ENCODE data around the gene COL18A1. TPM values are rescaled to one million over a fixed set of nuclear protein-coding genes. Genes with fewer than 3 reads are reported as not detected.

Gene COL18A1
- total RNA-seq, 1 donor from 2014 or later = 9.5 TPM

GRCh38 chr21:45445369-45445768 is 40.4 kb downstream of the COL18A1 start:
- Mint-ChIP-seq H3K27me3 (ENCODE audit: unreplicated experiment) (peaks cover 8% of the 10 kb centered on the region), H3K9me3 (ENCODE audit: unreplicated experiment) (no peaks in the 10 kb centered on the region)

GRCh38 chr21:45447821-45448220 is 42.9 kb downstream of the COL18A1 start:
- no peak overlapping the region for H3K27ac Mint-ChIP-seq (ENCODE audit: unreplicated experiment)

More at GRCh38 chr21:45445369-45445768, 40.4 kb downstream of the COL18A1 start:
- H3K4me3 Mint-ChIP-seq (ENCODE audit: unreplicated experiment) = no peak overlapping the region
- H3K27ac Mint-ChIP-seq (ENCODE audit: unreplicated experiment) = no peak overlapping the region
- peaks cover 12% of the 10 kb centered on the region for H3K36me3 Mint-ChIP-seq (ENCODE audit: unreplicated experiment)
- no peak for DNase-seq
- TF ChIP-seq CTCF (IDR thresholded peaks at IDR 0.05; ENCODE audit: partially characterized antibody, unreplicated experiment) = no peak
- H3K4me1 Mint-ChIP-seq (ENCODE audit: low read depth, unreplicated experiment) = no peaks in the 10 kb centered on the region

GRCh38 chr21:45448283-45448809 is 43.4 kb downstream of the COL18A1 start:
- Mint-ChIP-seq H3K4me3 (ENCODE audit: unreplicated experiment) (no peak overlapping the region), H3K4me1 (ENCODE audit: low read depth, unreplicated experiment) (no peaks in the 10 kb centered on the region), H3K9me3 (ENCODE audit: unreplicated experiment) (no peaks in the 10 kb centered on the region), H3K27ac (ENCODE audit: unreplicated experiment) (no peak overlapping the region), H3K36me3 (ENCODE audit: unreplicated experiment) (peaks cover 12% of the 10 kb centered on the region), H3K27me3 (ENCODE audit: unreplicated experiment) (peaks cover 12% of the 10 kb centered on the region)
- DNase-seq = no peak
- TF ChIP-seq CTCF (IDR thresholded peaks at IDR 0.05; ENCODE audit: partially characterized antibody, unreplicated experiment) = no peak

More at GRCh38 chr21:45447821-45448220, 42.9 kb downstream of the COL18A1 start:
- no peak for DNase-seq
- Mint-ChIP-seq H3K4me3 (ENCODE audit: unreplicated experiment) (no peak overlapping the region), H3K36me3 (ENCODE audit: unreplicated experiment) (peaks cover 12% of the 10 kb centered on the region), H3K9me3 (ENCODE audit: unreplicated experiment) (no peaks in the 10 kb centered on the region), H3K27me3 (ENCODE audit: unreplicated experiment) (peaks cover 8% of the 10 kb centered on the region), H3K4me1 (ENCODE audit: low read depth, unreplicated experiment) (no peaks in the 10 kb centered on the region)
- TF ChIP-seq CTCF (IDR thresholded peaks at IDR 0.05; ENCODE audit: partially characterized antibody, unreplicated experiment) = no peak

GRCh38 chr21:45448810-45449657 is 44.1 kb downstream of the COL18A1 start:
- H3K4me1 Mint-ChIP-seq (ENCODE audit: low read depth, unreplicated experiment) = peaks cover 4% of the 10 kb centered on the region
- no peak overlapping the region for H3K4me3 Mint-ChIP-seq (ENCODE audit: unreplicated experiment)
- H3K27me3 Mint-ChIP-seq (ENCODE audit: unreplicated experiment) = peaks cover 13% of the 10 kb centered on the region
- no peaks in the 10 kb centered on the region for H3K9me3 Mint-ChIP-seq (ENCODE audit: unreplicated experiment)
- H3K36me3 Mint-ChIP-seq (ENCODE audit: unreplicated experiment) = peaks cover 12% of the 10 kb centered on the region
- no peak for TF ChIP-seq CTCF (IDR thresholded peaks at IDR 0.05; ENCODE audit: partially characterized antibody, unreplicated experiment)
- peak; percentile 15 for DNase-seq
- no peak overlapping the region for H3K27ac Mint-ChIP-seq (ENCODE audit: unreplicated experiment)
